Muscle of back (tissue), 13 donors: ENCODE results near the gene UBQLN3. TPM values are rescaled to one million over a fixed set of nuclear protein-coding genes. Genes with fewer than 3 reads are reported as not detected.
A peak's percentile ranks its signal among the peaks of the same experiment; 100 is the strongest.

Experiments
- DNase-seq, 3 donors: peaks; one replicate each; pipeline versions ENCODE4 v3.0.0 to v3.0.0-alpha.2; 2013
- long read RNA-seq, 9 donors: transcript quantifications; one replicate each; lab custom pipeline, GENCODE V29; 2026
- polyA plus RNA-seq, 10 donors: library from polyadenylated mRNA; unstranded; fragments of 120-200 nt; gene quantifications; one replicate each; pipeline ENCODE4 v1.2.1, GENCODE V29; 2013; ENCODE audit not compliant: insufficient read length in 10 of 10

Gene UBQLN3
- not detected for polyA plus RNA-seq
- long read RNA-seq, donor 1, result 0 reads
- long read RNA-seq, donor 2, result 0 reads
- long read RNA-seq, donor 3, result 0 reads
- long read RNA-seq, donor 4, result 0 reads
- long read RNA-seq, donor 5, result 0 reads
- long read RNA-seq, donor 6, result 0 reads
- long read RNA-seq, donor 7, result 0 reads
- long read RNA-seq, donor 8, result 0 reads
- long read RNA-seq, donor 9, result 0 reads

- no peak for DNase-seq
Measured at GRCh38 chr11:5509803-5510202, at the start of gene UBQLN3. Gene UBQLN3, minus strand, starts transcription at chr11:5509957. Its CDS starts 399 bp downstream, at chr11:5509558.

- DNase-seq, result no peak
Measured at GRCh38 chr11:5557751-5558150, 48.0 kb upstream of the UBQLN3 start.

GRCh38 chr11:5556596-5557188 is 46.9 kb upstream of the UBQLN3 start:
- DNase-seq, result no peak

- no peak for DNase-seq
Measured at GRCh38 chr11:5553343-5553742, 43.6 kb upstream of the UBQLN3 start.

- DNase-seq, result peak in 1 of 3 donors; percentile 84
Measured at GRCh38 chr11:5550440-5551095, 40.8 kb upstream of the UBQLN3 start.

GRCh38 chr11:5548440-5548839 is 38.7 kb upstream of the UBQLN3 start, which contains the start of gene OR52H1:
Gene OR52H1, minus strand, starts transcription at chr11:5548540. Its CDS starts 3,035 bp downstream, at chr11:5545505.
- DNase-seq, result no peak

GRCh38 chr11:5547982-5548381 is 38.2 kb upstream of the UBQLN3 start:
- DNase-seq, result no peak

- DNase-seq, result no peak
Measured at GRCh38 chr11:5546457-5546856, 36.7 kb upstream of the UBQLN3 start.

GRCh38 chr11:5541427-5541826 is 31.7 kb upstream of the UBQLN3 start:
- DNase-seq, result no peak

- no peak for DNase-seq
Measured at GRCh38 chr11:5536482-5536881, 26.7 kb upstream of the UBQLN3 start.

- no peak for DNase-seq
Measured at GRCh38 chr11:5534046-5534445, 24.3 kb upstream of the UBQLN3 start.

GRCh38 chr11:5531053-5531831 is 21.5 kb upstream of the UBQLN3 start:
- DNase-seq, result no peak

GRCh38 chr11:5528495-5528894 is 18.7 kb upstream of the UBQLN3 start:
- DNase-seq, result no peak

GRCh38 chr11:5527716-5528115 is 18.0 kb upstream of the UBQLN3 start:
- no peak for DNase-seq

- DNase-seq, result no peak
Measured at GRCh38 chr11:5524756-5525155, 15.0 kb upstream of the UBQLN3 start.

- DNase-seq, result no peak
Measured at GRCh38 chr11:5522308-5522707, 12.6 kb upstream of the UBQLN3 start.

- no peak for DNase-seq
Measured at GRCh38 chr11:5521540-5521939, 11.8 kb upstream of the UBQLN3 start.

GRCh38 chr11:5516599-5516998 is 6.8 kb upstream of the UBQLN3 start, which contains the start of gene UBQLNL:
Gene UBQLNL, minus strand, starts transcription at chr11:5516699. Its CDS starts 258 bp downstream, at chr11:5516441.
- DNase-seq, result no peak

- no peak for DNase-seq
Measured at GRCh38 chr11:5514841-5515240, 5.1 kb upstream of the UBQLN3 start.

GRCh38 chr11:5508605-5509004 is 1.2 kb downstream of the UBQLN3 start:
- DNase-seq, result no peak

GRCh38 chr11:5507933-5508305 is 1.8 kb downstream of the UBQLN3 start:
- peak in 2 of 3 donors; percentile 18 to 19 for DNase-seq

- no peak for DNase-seq
Measured at GRCh38 chr11:5507177-5507932, 2.4 kb downstream of the UBQLN3 start.
